ENCODE measurements around the gene NEO1.

NEO1 gene

GRCh38 chr15:73021139-73021621 lies 31.1 kb upstream of the NEO1 start:
- no peak overlapping the region for H3K27ac Mint-ChIP-seq
- H3K9me3 Mint-ChIP-seq (ENCODE audit: low read depth), result no peaks in the 10 kb centered on the region
- H3K4me3 Mint-ChIP-seq, result no peak overlapping the region
- no peaks in the 10 kb centered on the region for H3K4me1 Mint-ChIP-seq (ENCODE audit: low read depth)
- peaks cover 7% of the 10 kb centered on the region for H3K27me3 Mint-ChIP-seq
- no peaks in the 10 kb centered on the region for H3K36me3 Mint-ChIP-seq

- Mint-ChIP-seq H3K9me3 (ENCODE audit: low read depth) (no peaks in the 10 kb centered on the region), H3K36me3 (no peaks in the 10 kb centered on the region), H3K4me1 (ENCODE audit: low read depth) (no peaks in the 10 kb centered on the region), H3K27ac (no peak overlapping the region), H3K4me3 (no peak overlapping the region), H3K27me3 (peaks cover 9% of the 10 kb centered on the region)
These were observed 30.1 kb upstream of the NEO1 start for GRCh38 chr15:73022161-73022560.

- Mint-ChIP-seq H3K4me1 (ENCODE audit: low read depth) (no peaks in the 10 kb centered on the region), H3K27me3 (peaks cover 10% of the 10 kb centered on the region), H3K36me3 (no peaks in the 10 kb centered on the region), H3K9me3 (ENCODE audit: low read depth) (no peaks in the 10 kb centered on the region), H3K27ac (no peak overlapping the region), H3K4me3 (no peak overlapping the region)
These were observed 29.2 kb upstream of the NEO1 start for GRCh38 chr15:73023071-73023470.

- Mint-ChIP-seq H3K27ac (no peak overlapping the region), H3K27me3 (peaks cover 11% of the 10 kb centered on the region), H3K4me3 (no peak overlapping the region), H3K36me3 (no peaks in the 10 kb centered on the region), H3K9me3 (ENCODE audit: low read depth) (no peaks in the 10 kb centered on the region), H3K4me1 (ENCODE audit: low read depth) (no peaks in the 10 kb centered on the region)
These were observed 28.1 kb upstream of the NEO1 start for GRCh38 chr15:73024168-73024567.

- H3K27ac Mint-ChIP-seq, result no peak overlapping the region
- H3K4me1 Mint-ChIP-seq (ENCODE audit: low read depth), result no peaks in the 10 kb centered on the region
- peaks cover 12% of the 10 kb centered on the region for H3K27me3 Mint-ChIP-seq
- H3K36me3 Mint-ChIP-seq, result no peaks in the 10 kb centered on the region
- no peaks in the 10 kb centered on the region for H3K9me3 Mint-ChIP-seq (ENCODE audit: low read depth)
- H3K4me3 Mint-ChIP-seq, result no peak overlapping the region
These were observed 25.7 kb upstream of the NEO1 start for GRCh38 chr15:73026511-73027054.

GRCh38 chr15:73028031-73028430 lies 24.2 kb upstream of the NEO1 start:
- Mint-ChIP-seq H3K9me3 (ENCODE audit: low read depth) (no peaks in the 10 kb centered on the region), H3K4me1 (ENCODE audit: low read depth) (no peaks in the 10 kb centered on the region), H3K27ac (no peak overlapping the region), H3K27me3 (peaks cover 13% of the 10 kb centered on the region), H3K36me3 (no peaks in the 10 kb centered on the region), H3K4me3 (no peak overlapping the region)

- H3K4me1 Mint-ChIP-seq (ENCODE audit: low read depth), result no peaks in the 10 kb centered on the region
- H3K4me3 Mint-ChIP-seq, result no peak overlapping the region
- H3K27me3 Mint-ChIP-seq, result peaks cover 13% of the 10 kb centered on the region
- H3K27ac Mint-ChIP-seq, result no peak overlapping the region
- no peaks in the 10 kb centered on the region for H3K9me3 Mint-ChIP-seq (ENCODE audit: low read depth)
- H3K36me3 Mint-ChIP-seq, result no peaks in the 10 kb centered on the region
These were observed 23.3 kb upstream of the NEO1 start for GRCh38 chr15:73028831-73029451.

GRCh38 chr15:73030122-73030679 lies 22.1 kb upstream of the NEO1 start:
- Mint-ChIP-seq H3K36me3 (no peaks in the 10 kb centered on the region), H3K4me3 (no peak overlapping the region), H3K4me1 (ENCODE audit: low read depth) (no peaks in the 10 kb centered on the region), H3K27me3 (peaks cover 12% of the 10 kb centered on the region), H3K27ac (no peak overlapping the region), H3K9me3 (ENCODE audit: low read depth) (no peaks in the 10 kb centered on the region)

GRCh38 chr15:73031648-73032047 lies 20.6 kb upstream of the NEO1 start:
- peaks cover 9% of the 10 kb centered on the region for H3K27me3 Mint-ChIP-seq
- no peaks in the 10 kb centered on the region for H3K9me3 Mint-ChIP-seq (ENCODE audit: low read depth)
- H3K36me3 Mint-ChIP-seq, result no peaks in the 10 kb centered on the region
- no peak overlapping the region for H3K27ac Mint-ChIP-seq
- no peaks in the 10 kb centered on the region for H3K4me1 Mint-ChIP-seq (ENCODE audit: low read depth)
- no peak overlapping the region for H3K4me3 Mint-ChIP-seq

- Mint-ChIP-seq H3K27ac (no peak overlapping the region), H3K27me3 (peaks cover 10% of the 10 kb centered on the region), H3K36me3 (no peaks in the 10 kb centered on the region), H3K9me3 (ENCODE audit: low read depth) (no peaks in the 10 kb centered on the region), H3K4me3 (no peak overlapping the region), H3K4me1 (ENCODE audit: low read depth) (no peaks in the 10 kb centered on the region)
These were observed 18.7 kb upstream of the NEO1 start for GRCh38 chr15:73033611-73034010.

GRCh38 chr15:73034221-73034620 lies 18.0 kb upstream of the NEO1 start:
- Mint-ChIP-seq H3K4me3 (no peak overlapping the region), H3K27me3 (peaks cover 14% of the 10 kb centered on the region), H3K9me3 (ENCODE audit: low read depth) (no peaks in the 10 kb centered on the region), H3K36me3 (no peaks in the 10 kb centered on the region), H3K27ac (no peak overlapping the region), H3K4me1 (ENCODE audit: low read depth) (no peaks in the 10 kb centered on the region)

- Mint-ChIP-seq H3K4me3 (no peak overlapping the region), H3K4me1 (ENCODE audit: low read depth) (no peaks in the 10 kb centered on the region), H3K27ac (no peak overlapping the region), H3K36me3 (no peaks in the 10 kb centered on the region), H3K27me3 (peaks cover 15% of the 10 kb centered on the region), H3K9me3 (ENCODE audit: low read depth) (no peaks in the 10 kb centered on the region)
These were observed 17.0 kb upstream of the NEO1 start for GRCh38 chr15:73035221-73035620.

GRCh38 chr15:73038220-73038619 lies 14.0 kb upstream of the NEO1 start:
- H3K4me1 Mint-ChIP-seq (ENCODE audit: low read depth), result no peaks in the 10 kb centered on the region
- no peak overlapping the region for H3K27ac Mint-ChIP-seq
- H3K9me3 Mint-ChIP-seq (ENCODE audit: low read depth), result no peaks in the 10 kb centered on the region
- H3K4me3 Mint-ChIP-seq, result no peak overlapping the region
- no peaks in the 10 kb centered on the region for H3K36me3 Mint-ChIP-seq
- H3K27me3 Mint-ChIP-seq, result peaks cover 11% of the 10 kb centered on the region

GRCh38 chr15:73046073-73046472 lies 6.2 kb upstream of the NEO1 start:
- H3K4me3 Mint-ChIP-seq, result no peak overlapping the region
- no peaks in the 10 kb centered on the region for H3K36me3 Mint-ChIP-seq
- peaks cover 3% of the 10 kb centered on the region for H3K4me1 Mint-ChIP-seq (ENCODE audit: low read depth)
- no peaks in the 10 kb centered on the region for H3K9me3 Mint-ChIP-seq (ENCODE audit: low read depth)
- H3K27ac Mint-ChIP-seq, result no peak overlapping the region
- peaks cover 6% of the 10 kb centered on the region for H3K27me3 Mint-ChIP-seq

GRCh38 chr15:73047882-73048281 lies 4.4 kb upstream of the NEO1 start:
- H3K4me3 Mint-ChIP-seq, result no peak overlapping the region
- no peaks in the 10 kb centered on the region for H3K9me3 Mint-ChIP-seq (ENCODE audit: low read depth)
- H3K36me3 Mint-ChIP-seq, result no peaks in the 10 kb centered on the region
- H3K4me1 Mint-ChIP-seq (ENCODE audit: low read depth), result peaks cover 3% of the 10 kb centered on the region
- peaks cover 6% of the 10 kb centered on the region for H3K27me3 Mint-ChIP-seq
- no peak overlapping the region for H3K27ac Mint-ChIP-seq

Data from activated naive CD8-positive, alpha-beta T cell (primary cell).